ENCODE results near the gene FSTL4.

The FSTL4 gene

GRCh38 chr5:133361922-133362321 lies 250.4 kb downstream of the FSTL4 start:
- no peak for DNase-seq

GRCh38 chr5:133360693-133361472 lies 251.5 kb downstream of the FSTL4 start:
- DNase-seq: no peak

GRCh38 chr5:133359861-133360260 lies 252.5 kb downstream of the FSTL4 start:
- DNase-seq: no peak

- no peak for DNase-seq
Measured at GRCh38 chr5:133358271-133358670, 254.1 kb downstream of the FSTL4 start.

- no peak for DNase-seq
Measured at GRCh38 chr5:133357758-133358157, 254.6 kb downstream of the FSTL4 start.

- DNase-seq: no peak
Measured at GRCh38 chr5:133356984-133357421, 255.3 kb downstream of the FSTL4 start.

- DNase-seq: no peak
Measured at GRCh38 chr5:133356396-133356983, 255.9 kb downstream of the FSTL4 start.

DNA sequence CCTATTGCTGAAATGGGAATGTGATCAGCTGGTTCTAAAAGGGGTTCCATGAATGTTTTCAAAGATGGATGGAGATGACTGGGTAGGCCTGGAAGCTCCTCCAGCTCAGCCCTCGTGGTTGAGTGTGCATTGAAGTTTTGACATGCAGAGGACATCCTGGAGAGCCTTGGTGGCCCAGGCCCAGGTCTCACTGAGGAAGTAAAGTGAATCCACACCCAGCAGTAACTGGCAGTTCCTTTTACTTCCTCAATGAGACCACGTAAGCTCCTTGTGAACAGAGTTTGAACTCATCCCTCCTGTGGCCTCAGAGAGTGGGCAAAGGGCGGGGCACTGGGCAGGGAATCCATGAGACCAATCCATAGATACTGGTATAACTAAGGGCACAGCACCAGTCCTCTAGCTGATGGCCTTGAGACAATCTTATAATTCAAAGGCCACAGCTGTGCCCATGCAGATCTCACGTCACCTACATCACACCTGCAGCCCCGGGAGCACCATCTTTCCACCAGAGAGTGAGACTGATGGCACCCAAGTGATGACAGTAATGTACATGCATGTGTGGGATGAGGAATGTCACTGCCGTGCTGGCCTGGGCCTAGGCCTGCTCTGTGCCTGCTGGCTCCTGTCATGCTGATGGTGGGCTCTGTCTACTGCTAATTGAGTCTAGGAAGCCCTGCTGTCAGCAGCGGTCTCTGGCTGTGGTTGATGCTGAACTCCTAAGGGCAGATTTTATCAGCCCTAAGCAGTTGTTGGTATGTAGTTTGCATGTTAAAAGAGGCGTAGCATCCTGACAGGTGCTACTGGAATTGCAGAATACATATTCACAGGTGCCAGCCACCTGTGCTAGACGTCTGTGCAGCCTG lies 257.8 kb downstream of the FSTL4 start:
- DNase-seq: no peak

DNA sequence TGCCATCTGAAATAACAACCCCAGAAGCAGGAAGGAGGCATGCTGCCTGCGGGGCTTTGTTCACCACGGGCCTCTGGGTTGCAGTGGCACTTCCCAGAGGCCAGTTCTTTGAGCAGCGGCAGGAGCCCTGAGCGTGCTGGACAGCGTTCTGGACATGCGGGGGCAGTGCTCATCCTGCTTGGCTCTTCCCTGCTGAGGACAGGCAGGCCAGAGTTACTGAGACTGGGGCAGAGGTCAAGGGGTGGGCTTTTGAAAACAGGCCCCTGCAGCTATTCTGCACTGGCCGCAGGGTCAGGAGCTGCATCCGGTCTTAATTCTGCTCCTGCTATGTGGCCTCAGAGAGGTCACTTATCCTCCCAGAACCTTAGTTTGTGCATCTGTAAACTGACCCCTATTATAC lies 258.6 kb downstream of the FSTL4 start:
- no peak for DNase-seq

DNA sequence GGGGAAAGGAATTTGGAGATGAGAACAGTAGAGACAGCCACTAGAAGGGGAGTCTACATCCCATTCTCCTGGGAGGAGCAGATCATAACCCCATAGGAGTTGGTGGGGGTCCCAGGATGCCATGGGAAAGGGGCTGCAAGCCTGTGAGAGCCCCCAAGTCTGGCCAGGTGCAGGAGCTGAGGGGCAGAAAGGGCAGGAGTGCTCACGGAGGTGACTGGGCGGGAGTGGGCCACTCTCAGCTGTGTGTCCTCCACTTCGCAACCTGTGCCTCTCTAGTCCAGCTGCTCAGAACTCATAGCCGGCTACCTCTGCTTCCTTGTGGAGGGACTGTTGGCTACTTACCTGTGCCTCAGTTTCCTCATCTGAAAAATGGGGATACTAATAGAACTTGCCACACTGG lies 263.9 kb downstream of the FSTL4 start:
- DNase-seq: no peak

- DNase-seq: no peak
Measured at GRCh38 chr5:133347039-133347438, 265.3 kb downstream of the FSTL4 start.

DNA sequence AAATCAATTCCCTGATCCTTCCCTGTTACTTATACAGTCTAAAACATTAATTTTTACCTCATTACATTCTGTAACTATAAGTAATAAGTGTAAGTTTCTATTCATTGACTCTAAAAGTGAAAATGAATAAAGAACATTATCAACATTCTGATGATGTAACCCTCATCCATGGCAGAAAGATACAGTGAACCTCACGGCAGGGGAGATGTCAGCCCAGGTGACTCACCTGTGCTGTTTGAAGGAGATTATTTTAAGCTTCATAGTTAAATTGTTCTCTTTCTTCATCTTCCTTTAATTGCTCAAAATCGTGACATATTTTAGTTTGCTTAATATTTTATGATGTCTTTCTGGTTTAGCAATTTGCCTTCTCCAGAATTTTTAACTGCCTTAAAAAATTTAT lies 268.1 kb downstream of the FSTL4 start:
- no peak for DNase-seq

GRCh38 chr5:133343196-133343595 lies 269.1 kb downstream of the FSTL4 start:
- no peak for DNase-seq

GRCh38 chr5:133341915-133342710 lies 270.2 kb downstream of the FSTL4 start:
- no peak for DNase-seq

DNA sequence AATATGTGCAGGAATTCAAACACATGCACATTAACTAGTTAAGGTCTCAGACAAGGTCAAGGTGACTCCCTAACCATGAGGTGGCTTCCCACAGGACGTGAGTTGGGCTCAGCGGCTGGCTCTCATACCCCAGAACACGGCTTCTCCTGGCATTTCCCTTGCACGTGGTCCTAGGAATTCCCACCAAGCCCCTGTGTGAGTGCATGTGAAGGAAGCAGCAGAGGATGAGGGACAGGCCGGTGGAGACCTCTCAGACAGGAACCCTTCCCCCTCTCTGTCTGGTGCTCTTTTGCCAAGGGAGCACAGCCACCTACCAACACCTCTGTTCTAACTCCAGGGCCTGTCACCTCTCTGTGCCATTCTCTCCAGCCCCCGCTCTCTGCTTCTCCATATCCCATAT lies 271.0 kb downstream of the FSTL4 start:
- DNase-seq: no peak

DNA sequence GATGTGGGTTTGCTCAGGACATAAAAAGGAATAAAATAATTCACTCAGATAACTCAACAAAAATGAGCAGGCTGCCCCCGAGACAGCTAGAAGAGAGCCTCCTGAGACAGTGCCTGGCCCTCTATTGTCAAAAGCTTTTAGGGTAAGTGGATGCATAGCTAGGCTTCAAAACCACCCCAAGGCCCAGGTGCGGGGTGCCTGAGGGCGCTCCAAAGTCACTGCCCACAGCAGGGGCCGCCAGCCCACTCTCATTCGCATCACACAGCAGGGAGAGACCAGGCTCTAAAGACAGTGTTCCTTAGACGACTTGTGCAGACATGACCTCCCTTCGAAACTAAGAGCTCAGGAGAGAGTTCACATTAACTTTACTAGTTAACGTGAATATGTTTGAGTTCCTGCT lies 271.5 kb downstream of the FSTL4 start:
- no peak for DNase-seq

- DNase-seq: no peak
Measured at GRCh38 chr5:133340002-133340755, 272.2 kb downstream of the FSTL4 start.

GRCh38 chr5:133338504-133339355 lies 273.6 kb downstream of the FSTL4 start:
- no peak for DNase-seq

DNA sequence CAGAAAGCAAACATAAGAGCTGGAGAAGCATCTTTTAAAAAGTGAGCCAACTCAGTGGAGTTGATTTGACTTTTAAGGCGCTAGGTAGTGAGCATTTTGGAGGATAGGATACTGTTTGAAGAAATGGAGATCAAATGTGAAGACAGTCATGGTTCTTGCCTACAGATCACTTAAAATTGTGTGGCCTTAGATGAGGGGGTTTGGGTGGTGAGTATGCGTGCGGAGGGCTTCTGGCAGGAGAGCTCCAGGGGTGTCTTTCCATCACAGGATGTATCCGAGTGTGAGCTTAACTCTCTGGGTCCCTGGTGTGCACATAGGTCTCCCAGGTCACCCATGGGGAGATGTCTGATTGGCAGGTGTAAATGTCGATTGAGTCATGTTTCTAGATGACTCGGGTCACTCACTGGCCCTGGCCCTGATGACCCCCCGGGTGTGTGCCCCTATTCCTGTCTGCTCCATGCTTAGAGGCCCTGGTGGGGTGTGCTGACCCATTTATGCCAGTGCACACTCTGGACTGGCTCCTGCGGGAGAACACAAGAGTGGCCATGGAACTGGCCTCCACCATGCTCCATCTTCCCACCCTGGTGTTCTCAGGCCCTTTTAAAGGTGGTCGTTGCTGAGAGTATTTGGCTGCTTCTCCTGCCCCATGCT lies 274.4 kb downstream of the FSTL4 start:
- no peak for DNase-seq

GRCh38 chr5:133336969-133337410 lies 275.4 kb downstream of the FSTL4 start:
- DNase-seq: no peak

Data from NCI-H510A (cell line).